Liver (tissue), 9 donors: ENCODE measurements around the gene SEC61B. TPM values are rescaled to one million over a fixed set of nuclear protein-coding genes. Genes with fewer than 3 reads are reported as not detected.

Experiments
- DNase-seq: peaks from one replicate; pipeline ENCODE4 v3.0.0-alpha.2; 2017; ENCODE audit warnings: low spot score
- H3K27ac ChIP-seq, 2 donors: one replicate each; pipeline ENCODE4 v1.7.0; 2013; ENCODE audit warnings: inconsistent platforms in 2 of 2, low read length in 2 of 2, control low read depth in 1 of 2, low read depth in 1 of 2, mild to moderate bottlenecking in 1 of 2
- H3K27me3 ChIP-seq, 4 donors: one replicate each; pipeline versions ENCODE4 v1.6.1 to v1.7.0; 2013; ENCODE audit warnings: low read length in 3 of 4, inconsistent platforms in 1 of 4, mild to moderate bottlenecking in 1 of 4, moderate library complexity in 1 of 4; ENCODE audit not compliant: control insufficient read depth in 4 of 4, insufficient read depth in 4 of 4
- H3K36me3 ChIP-seq, 4 donors: one replicate each; pipeline versions ENCODE4 v1.6.1 to v1.7.0; 2013; ENCODE audit warnings: low read length in 3 of 4, mild to moderate bottlenecking in 3 of 4, low read depth in 1 of 4, moderate library complexity in 1 of 4; ENCODE audit not compliant: control insufficient read depth in 4 of 4, insufficient read depth in 3 of 4
- H3K4me1 ChIP-seq, 4 donors: one replicate each; pipeline versions ENCODE4 v1.6.1 to v1.7.0; 2013; ENCODE audit warnings: low read length in 3 of 4, mild to moderate bottlenecking in 3 of 4, moderate library complexity in 1 of 4; ENCODE audit not compliant: control insufficient read depth in 4 of 4, insufficient read depth in 4 of 4
- H3K4me3 ChIP-seq, 3 donors: one replicate each; pipeline versions ENCODE4 v1.6.1 to v1.7.0; 2013; ENCODE audit warnings: low read length in 3 of 3, control low read depth in 1 of 3, low read depth in 1 of 3, mild to moderate bottlenecking in 1 of 3
- H3K9ac ChIP-seq, 2 donors: one replicate each; pipeline ENCODE4 v1.7.0; 2013; ENCODE audit warnings: low read length in 2 of 2, mild to moderate bottlenecking in 2 of 2, moderate library complexity in 2 of 2, control low read depth in 1 of 2, low read depth in 1 of 2
- H3K9me3 ChIP-seq, 4 donors: one replicate each; pipeline versions ENCODE4 v1.6.1 to v1.7.0; 2013; ENCODE audit warnings: low read length in 3 of 4; ENCODE audit not compliant: control insufficient read depth in 4 of 4
- ATF3 ChIP-seq: IDR thresholded peaks from 2 replicates; pipeline ENCODE4 v1.6.1; 2016; ENCODE audit warnings: antibody characterized with exemption
- CTCF ChIP-seq: fragments of 150-350 bp; IDR thresholded peaks from 2 replicates; pipeline ENCODE4 v1.5.1; 2017; ENCODE audit warnings: improper control_type of control experiment, low read depth, low read length; ENCODE audit not compliant: missing input control
- EGR1 ChIP-seq, 2 donors: IDR thresholded peaks; 2 replicates each; pipeline ENCODE4 v1.6.1; 2016 to 2018; ENCODE audit warnings: antibody characterized with exemption in 2 of 2, low read depth in 2 of 2
- GABPA ChIP-seq, 2 donors: IDR thresholded peaks in 1 of 2; conservative IDR thresholded peaks in 1 of 2; 2 replicates each; pipeline ENCODE4 v1.6.1; 2016; ENCODE audit warnings: antibody characterized with exemption in 2 of 2, mild to moderate bottlenecking in 1 of 2, moderate library complexity in 1 of 2
- HNF4A ChIP-seq, 2 donors: conservative IDR thresholded peaks; 2 replicates each; pipeline ENCODE4 v1.6.1; 2016; ENCODE audit warnings: antibody characterized with exemption in 2 of 2, mild to moderate bottlenecking in 2 of 2
- NR2F2 ChIP-seq: IDR thresholded peaks from 2 replicates; pipeline ENCODE4 v1.6.1; 2016; ENCODE audit warnings: antibody characterized with exemption
- RAD21 ChIP-seq, 2 donors: IDR thresholded peaks; 2 replicates each; pipeline ENCODE4 v1.6.1; 2016; ENCODE audit warnings: antibody characterized with exemption in 2 of 2, mild to moderate bottlenecking in 2 of 2
- REST ChIP-seq: IDR thresholded peaks from 2 replicates; pipeline ENCODE4 v1.6.1; 2016; ENCODE audit warnings: antibody characterized with exemption, mild to moderate bottlenecking
- RXRA ChIP-seq, 2 donors: IDR thresholded peaks; 2 replicates each; pipeline ENCODE4 v1.6.1; 2017 to 2018; ENCODE audit warnings: antibody characterized with exemption in 2 of 2, mild to moderate bottlenecking in 1 of 2
- SP1 ChIP-seq: IDR thresholded peaks from 2 replicates; pipeline ENCODE4 v1.6.1; 2018; ENCODE audit warnings: antibody characterized with exemption, mild to moderate bottlenecking
- YY1 ChIP-seq: IDR thresholded peaks from 2 replicates; pipeline ENCODE4 v1.6.1; 2016; ENCODE audit warnings: antibody characterized with exemption, mild to moderate bottlenecking
- ZBTB33 ChIP-seq: IDR thresholded peaks from 2 replicates; pipeline ENCODE4 v1.6.1; 2016; ENCODE audit warnings: antibody characterized with exemption
- WGBS: extraction: QIAGEN DNeasy Blood & Tissue Kit; methylation state at CpG from one replicate; pipeline ENCODE4 v1.1.7; 2013; 5-methylcytosine and 5-hydroxymethylcytosine counted together
- polyA plus RNA-seq, 2 donors: library from polyadenylated mRNA; stranded (reverse) in 1 of 2; unstranded in 1 of 2; fragments of 200-250 nt in 1 of 2; fragments of >200 nt in 1 of 2; fragmentation: Nextera tagmentation in 1 of 2; extraction: Ambion mirVana in 1 of 2; gene quantifications; one replicate each; pipeline versions ENCODE4 v1.2.1 to v1.2.3, GENCODE V29; 2013 to 2015
- total RNA-seq, 2 donors: library from RNA; depleted of rRNA; stranded (reverse); fragments of >200 nt; gene quantifications; one replicate each; pipeline ENCODE4 v1.2.3, GENCODE V29; 2014
- donor health status: healthy.
- donor health status: healthy.
- donor health status: healthy.
- donor health status: healthy.
- donor health status: healthy.

Gene SEC61B
- total and polyA plus RNA-seq, 4 donors: 84.1 to 431 (median 228) TPM

- peaks cover 9 to 52% (median 46%) of the 10 kb centered on the region in 4 donors for H3K36me3 ChIP-seq
- WGBS: 85% methylated on average over 2 of the region's 2 CpGs
- TF ChIP-seq CTCF (peak; percentile 26), HNF4A (conservative IDR thresholded peaks at IDR 0.05) (no peak), RAD21 (IDR thresholded peaks at IDR 0.05) (peak; percentile 29 to 62), ZBTB33 (no peak), ATF3 (no peak), SP1 (no peak)
These were observed 9.6 kb downstream of the SEC61B start for GRCh38 chr9:99231711-99232110.

GRCh38 chr9:99234618-99235017, 12.5 kb downstream of the SEC61B start:
- TF ChIP-seq REST (no peak), HNF4A (conservative IDR thresholded peaks at IDR 0.05) (no peak), YY1 (no peak), NR2F2 (no peak), GABPA (IDR thresholded peaks at IDR 0.05 in 1 of 2, conservative IDR thresholded peaks at IDR 0.05 in 1 of 2) (no peak), CTCF (no peak), EGR1 (IDR thresholded peaks at IDR 0.05; ENCODE audit: low read depth in 2 of 2) (no peak), RXRA (IDR thresholded peaks at IDR 0.05) (no peak)
- Histone ChIP-seq H3K27me3 (no peaks in the 10 kb centered on the region), H3K9me3 (no peaks in the 10 kb centered on the region), H3K4me3 (no peak overlapping the region), H3K9ac (no peak overlapping the region), H3K36me3 (peaks cover 1 to 38% (median 30%) of the 10 kb centered on the region in 4 donors), H3K4me1 (peaks cover 0 to 4% (median 0%) of the 10 kb centered on the region in 4 donors), H3K27ac (no peak overlapping the region)
- no peak for DNase-seq
- WGBS: 96% methylated on average over 2 of the region's 2 CpGs

More at GRCh38 chr9:99231711-99232110, 9.6 kb downstream of the SEC61B start:
- no peak overlapping the region for H3K9ac ChIP-seq
- no peaks in the 10 kb centered on the region for H3K9me3 ChIP-seq
- no peak overlapping the region for H3K4me3 ChIP-seq
- no peak for DNase-seq
- no peaks in the 10 kb centered on the region for H3K4me1 ChIP-seq
- H3K27ac ChIP-seq: no peak overlapping the region
- no peaks in the 10 kb centered on the region for H3K27me3 ChIP-seq
